Parietal lobe (tissue), 1 donor: ENCODE measurements around the gene ATG12. TPM values are rescaled to one million over a fixed set of nuclear protein-coding genes. Genes with fewer than 3 reads are reported as not detected.

Experiments
- total RNA-seq: library from RNA; depleted of rRNA; stranded (reverse); fragments of >200 nt; gene quantifications from one replicate; pipeline ENCODE4 v1.2.3, GENCODE V29; 2014

ATG12 gene
- 98.6 TPM for total RNA-seq

GRCh38 chr5:115841382-115842088, at the start of gene ATG12, which contains the start of gene AP3S1:
ATG12 (minus strand) TSS chr5:115841565; CDS start chr5:115841552, 13 bp downstream.
AP3S1 (plus strand) TSS chr5:115841935; CDS start chr5:115842038, 103 bp downstream.

DNA sequence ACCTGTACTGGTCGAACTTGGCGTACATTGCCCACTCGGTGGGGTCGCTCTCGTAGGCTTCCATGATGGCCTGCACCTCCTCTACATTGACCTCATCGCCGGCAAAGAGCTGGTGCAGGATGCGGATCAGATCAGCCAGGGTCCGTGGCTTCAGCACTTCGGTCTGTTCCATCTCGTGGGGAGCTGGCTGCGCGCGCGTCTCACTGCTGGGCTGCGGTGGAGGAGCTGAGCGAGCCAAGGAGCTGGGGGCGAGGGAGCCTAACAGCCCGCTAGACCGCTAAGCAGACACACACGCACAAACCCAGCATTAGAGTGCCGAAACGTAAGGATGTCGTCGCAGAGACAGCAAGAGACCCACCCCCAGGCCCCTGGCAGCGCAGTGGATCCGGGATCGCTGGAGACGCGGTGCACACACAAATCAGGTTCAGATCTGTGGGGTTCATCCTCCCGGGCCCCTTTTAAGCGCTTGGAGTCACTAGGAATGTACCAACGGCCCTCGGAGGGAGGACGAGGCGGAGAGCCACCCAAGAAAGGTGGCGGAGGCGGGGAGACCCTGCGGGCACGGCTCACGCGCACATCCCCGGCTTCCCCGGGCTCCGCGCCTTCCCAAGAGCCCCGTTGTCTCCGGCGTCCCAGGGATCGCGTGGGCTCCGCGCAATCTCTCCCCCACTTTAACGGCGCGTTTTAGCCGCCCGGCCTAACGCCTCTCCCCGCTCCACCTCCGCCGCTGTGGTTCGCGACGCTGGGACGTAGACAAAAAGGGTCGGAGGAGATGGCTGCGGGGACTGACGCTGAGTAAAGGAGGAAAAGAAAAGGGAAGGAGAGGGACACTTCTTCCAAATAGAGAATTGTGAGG, 24.9 kb downstream of the ATG12 start, which contains the start of gene CDO1:
TSS of gene CDO1 (minus strand) at position 434 of the 856 bp plus-strand sequence. CDS start at position 172, 262 bp downstream.

Other genes with a start within 250 kb of the ATG12 start
- gene TICAM2, start 239.1 kb downstream of the ATG12 start, total RNA-seq = 0.31 TPM
- gene TMED7, start 215.5 kb downstream of the ATG12 start, total RNA-seq = 72.3 TPM
- 91.7 TPM for gene CDO1, start 24.9 kb downstream of the ATG12 start, total RNA-seq
- 135 TPM for gene AP3S1, start 370 bp upstream of the ATG12 start, total RNA-seq
- gene LVRN, start 120.9 kb upstream of the ATG12 start, total RNA-seq = 7.5 TPM
- gene ARL14EPL, start 190.9 kb upstream of the ATG12 start, total RNA-seq = not detected
- gene COMMD10, start 243.5 kb upstream of the ATG12 start, total RNA-seq = 26.3 TPM